ENCODE measurements around the gene TREML2.

Gene TREML2

GRCh38 chr6:41215777-41216176 is 14.8 kb upstream of the TREML2 start:
- H3K27ac ChIP-seq: no peak overlapping the region
- H3K36me3 ChIP-seq: no peaks in the 10 kb centered on the region
- no peak overlapping the region for H3K4me3 ChIP-seq (ENCODE audit: low read depth, low read length)
- DNase-seq: no peak
- peaks cover 8% of the 10 kb centered on the region for H3K27me3 ChIP-seq (ENCODE audit: insufficient read depth, low read depth, severe bottlenecking)
- peaks cover 14% of the 10 kb centered on the region for H3K9me3 ChIP-seq (ENCODE audit: severe bottlenecking)
- no peak for TF ChIP-seq CTCF (IDR thresholded peaks at IDR 0.05; ENCODE audit: low read depth, low read length)

GRCh38 chr6:41214559-41215238 is 13.8 kb upstream of the TREML2 start:
- Histone ChIP-seq H3K27me3 (ENCODE audit: insufficient read depth, low read depth, severe bottlenecking) (peaks cover 8% of the 10 kb centered on the region), H3K9me3 (ENCODE audit: severe bottlenecking) (peaks cover 8% of the 10 kb centered on the region), H3K36me3 (no peaks in the 10 kb centered on the region), H3K4me3 (ENCODE audit: low read depth, low read length) (no peak overlapping the region), H3K27ac (no peak overlapping the region)
- DNase-seq: no peak
- no peak for TF ChIP-seq CTCF (IDR thresholded peaks at IDR 0.05; ENCODE audit: low read depth, low read length)

GRCh38 chr6:41209547-41210320 is 8.8 kb upstream of the TREML2 start:
- TF ChIP-seq CTCF (IDR thresholded peaks at IDR 0.05; ENCODE audit: low read depth, low read length): no peak
- Histone ChIP-seq H3K27ac (no peak overlapping the region), H3K9me3 (ENCODE audit: severe bottlenecking) (peaks cover 5% of the 10 kb centered on the region), H3K27me3 (ENCODE audit: insufficient read depth, low read depth, severe bottlenecking) (peaks cover 8% of the 10 kb centered on the region), H3K36me3 (no peaks in the 10 kb centered on the region), H3K4me3 (ENCODE audit: low read depth, low read length) (no peak overlapping the region)
- no peak for DNase-seq

GRCh38 chr6:41208439-41209106 is 7.6 kb upstream of the TREML2 start:
- Histone ChIP-seq H3K4me3 (ENCODE audit: low read depth, low read length) (no peak overlapping the region), H3K9me3 (ENCODE audit: severe bottlenecking) (no peaks in the 10 kb centered on the region), H3K27me3 (ENCODE audit: insufficient read depth, low read depth, severe bottlenecking) (peaks cover 8% of the 10 kb centered on the region), H3K36me3 (no peaks in the 10 kb centered on the region), H3K27ac (no peak overlapping the region)
- no peak for TF ChIP-seq CTCF (IDR thresholded peaks at IDR 0.05; ENCODE audit: low read depth, low read length)
- DNase-seq: no peak

- DNase-seq: no peak
- Histone ChIP-seq H3K4me3 (ENCODE audit: low read depth, low read length) (no peak overlapping the region), H3K9me3 (ENCODE audit: severe bottlenecking) (no peaks in the 10 kb centered on the region), H3K27ac (no peak overlapping the region), H3K36me3 (no peaks in the 10 kb centered on the region), H3K27me3 (ENCODE audit: insufficient read depth, low read depth, severe bottlenecking) (no peaks in the 10 kb centered on the region)
- TF ChIP-seq CTCF (IDR thresholded peaks at IDR 0.05; ENCODE audit: low read depth, low read length): no peak
Observed at GRCh38 chr6:41204156-41204555, 3.2 kb upstream of the TREML2 start.

All from WERI-Rb-1 (cell line).